Upper lobe of right lung (tissue), 1 donor: ENCODE data around the gene AP1M2. TPM values are rescaled to one million over a fixed set of nuclear protein-coding genes. Genes with fewer than 3 reads are reported as not detected.

ENCODE experiments used
- ATAC-seq: fragments of 200-7000 bp; cut with Tn5 transposase; one replicate; pipeline ENCODE4 v1.9.1; 2020; ENCODE audit warnings: mild to moderate bottlenecking, moderate library complexity
- DNase-seq: peaks from one replicate; pipeline ENCODE4 v3.0.0-alpha.2; 2020
- H3K27ac ChIP-seq: fragments of 200-600 bp; one replicate; pipeline ENCODE4 v1.8.0; 2022
- H3K27me3 ChIP-seq: fragments of 200-600 bp; one replicate; pipeline ENCODE4 v1.8.0; 2022; ENCODE audit warnings: mild to moderate bottlenecking
- H3K36me3 ChIP-seq: fragments of 200-600 bp; one replicate; pipeline ENCODE4 v1.8.0; 2022
- H3K4me1 ChIP-seq: fragments of 200-600 bp; one replicate; pipeline ENCODE4 v1.8.0; 2022
- H3K4me3 ChIP-seq: fragments of 200-600 bp; one replicate; pipeline ENCODE4 v1.8.0; 2022; ENCODE audit warnings: mild to moderate bottlenecking
- H3K9me3 ChIP-seq: fragments of 200-600 bp; one replicate; pipeline ENCODE4 v1.8.0; 2022
- intact Hi-C: fragments of 100-400 bp; cut with DNase I; formaldehyde crosslinking; loops from one replicate; pipeline ENCODE4 v1.11.0; 2022
- total RNA-seq: library from RNA; stranded (reverse); fragmentation: NEBNext Ultra II Directional; extraction: Animal tissue kit (Norgen Biotek cat#: 25700); gene quantifications from one replicate; pipeline ENCODE4 v1.2.1, GENCODE V29; 2021
- TF ChIP-seq, protein P1 (sequence below): fragments of 200-600 bp; IDR thresholded peaks from one replicate; pipeline ENCODE4 v1.8.0; 2022; ENCODE audit warnings: antibody characterized with exemption
- donor health status: DM: no; HTN: yes; CAD: no; lungs with severe emphysema.

AP1M2 gene
- total RNA-seq, 1 donor from 2014 or later, result 37.8 TPM

DNA sequence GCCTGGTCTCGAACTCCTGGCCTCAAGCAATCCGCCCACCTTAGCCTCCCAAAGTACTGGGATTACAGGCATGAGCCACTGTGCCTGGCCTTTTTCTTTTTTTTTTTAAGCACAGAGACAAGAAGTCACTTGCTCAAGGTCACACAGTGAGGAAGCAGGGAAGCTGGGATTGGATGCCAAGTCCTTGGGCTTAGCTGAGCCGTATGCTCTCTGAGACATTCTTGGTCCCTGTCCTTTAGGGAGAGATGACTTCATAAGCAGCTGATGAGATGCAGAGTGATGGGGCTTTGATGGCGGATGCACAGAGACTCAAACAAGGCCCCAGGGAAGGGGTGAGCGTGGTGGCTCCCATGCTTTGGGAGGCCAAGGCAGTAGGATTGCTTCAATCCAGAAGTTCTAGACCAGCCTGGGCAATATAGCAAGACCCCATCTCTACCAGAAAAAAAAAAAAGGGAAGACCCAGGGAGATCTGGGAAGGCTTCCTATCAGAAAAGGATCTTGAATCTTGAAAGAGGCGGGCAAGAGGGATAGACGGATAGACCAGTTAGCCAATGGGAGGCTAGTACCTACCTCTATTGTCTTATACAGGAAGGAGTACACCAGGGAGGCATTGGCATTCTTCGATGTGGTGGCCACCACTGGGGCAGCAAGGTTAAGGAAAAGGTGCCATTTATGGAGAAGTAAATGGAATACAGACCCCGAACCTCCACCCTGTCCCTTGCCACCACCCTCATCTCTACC is 3.9 kb downstream of the AP1M2 start:
- intact Hi-C loops, result loop anchor here (2.0 kb wide), 1 partner anchor 62 kb away; no protein-coding TSS in a partner anchor
- Histone ChIP-seq H3K36me3 (peaks cover 5% of the 10 kb centered on the region), H3K27ac (no peak overlapping the region), H3K4me1 (peaks cover 3% of the 10 kb centered on the region), H3K4me3 (no peak overlapping the region), H3K9me3 (no peaks in the 10 kb centered on the region), H3K27me3 (peaks cover 6% of the 10 kb centered on the region)
- TF ChIP-seq, protein P1, sequence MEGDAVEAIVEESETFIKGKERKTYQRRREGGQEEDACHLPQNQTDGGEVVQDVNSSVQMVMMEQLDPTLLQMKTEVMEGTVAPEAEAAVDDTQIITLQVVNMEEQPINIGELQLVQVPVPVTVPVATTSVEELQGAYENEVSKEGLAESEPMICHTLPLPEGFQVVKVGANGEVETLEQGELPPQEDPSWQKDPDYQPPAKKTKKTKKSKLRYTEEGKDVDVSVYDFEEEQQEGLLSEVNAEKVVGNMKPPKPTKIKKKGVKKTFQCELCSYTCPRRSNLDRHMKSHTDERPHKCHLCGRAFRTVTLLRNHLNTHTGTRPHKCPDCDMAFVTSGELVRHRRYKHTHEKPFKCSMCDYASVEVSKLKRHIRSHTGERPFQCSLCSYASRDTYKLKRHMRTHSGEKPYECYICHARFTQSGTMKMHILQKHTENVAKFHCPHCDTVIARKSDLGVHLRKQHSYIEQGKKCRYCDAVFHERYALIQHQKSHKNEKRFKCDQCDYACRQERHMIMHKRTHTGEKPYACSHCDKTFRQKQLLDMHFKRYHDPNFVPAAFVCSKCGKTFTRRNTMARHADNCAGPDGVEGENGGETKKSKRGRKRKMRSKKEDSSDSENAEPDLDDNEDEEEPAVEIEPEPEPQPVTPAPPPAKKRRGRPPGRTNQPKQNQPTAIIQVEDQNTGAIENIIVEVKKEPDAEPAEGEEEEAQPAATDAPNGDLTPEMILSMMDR, result no peak
- peak; percentile 3 for ATAC-seq
- no peak for DNase-seq

- ATAC-seq, result no peak
- H3K4me3 ChIP-seq, result no peak overlapping the region
- intact Hi-C loops, result loop anchor here (2.0 kb wide), 1 partner anchor 63 kb away; no protein-coding TSS in a partner anchor
These were observed 5.0 kb downstream of the AP1M2 start for GRCh38 chr19:10582091-10582490.

DNA sequence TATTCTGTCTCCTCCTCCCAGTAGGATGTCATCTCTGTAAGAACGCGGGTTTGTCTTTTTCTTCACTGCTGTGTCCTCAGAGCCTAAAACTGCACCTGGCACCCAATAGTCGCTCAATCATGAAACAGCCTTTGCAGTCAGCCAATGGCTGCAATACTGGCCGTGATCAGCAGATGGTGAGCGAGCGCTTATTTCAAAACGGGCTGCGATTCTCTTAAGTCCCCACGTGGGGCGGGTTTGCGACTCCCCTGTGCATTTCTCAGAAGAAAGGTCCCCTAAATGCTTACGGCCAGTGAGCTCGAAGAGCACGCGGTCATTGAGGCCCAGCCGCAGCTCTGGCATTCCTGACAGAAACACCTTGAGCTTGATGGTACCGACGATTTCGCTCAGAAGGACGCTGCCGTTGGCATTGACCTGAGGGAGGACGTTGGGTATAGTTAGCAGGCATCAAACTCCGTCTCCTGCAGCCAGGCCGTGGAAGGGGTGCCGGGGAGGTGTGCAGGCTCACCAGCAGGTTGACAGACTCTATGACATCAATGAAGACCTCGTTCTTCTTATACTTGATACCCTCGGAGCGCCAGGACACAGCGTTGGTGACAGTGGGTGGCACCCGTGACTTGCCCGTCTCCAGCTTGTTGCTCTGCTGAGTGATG is 6.0 kb downstream of the AP1M2 start:
- Histone ChIP-seq H3K36me3 (peaks cover 5% of the 10 kb centered on the region), H3K9me3 (no peaks in the 10 kb centered on the region), H3K4me1 (peaks cover 3% of the 10 kb centered on the region), H3K4me3 (no peak overlapping the region), H3K27me3 (no peaks in the 10 kb centered on the region), H3K27ac (no peak overlapping the region)
- DNase-seq (peak; percentile 91), ATAC-seq (peak; percentile 97)
- intact Hi-C loops, result no loop called here
- TF ChIP-seq, protein P1, result peak; percentile 94

More at GRCh38 chr19:10582091-10582490, 5.0 kb downstream of the AP1M2 start:
- Histone ChIP-seq H3K36me3 (peaks cover 5% of the 10 kb centered on the region), H3K9me3 (no peaks in the 10 kb centered on the region), H3K27me3 (no peaks in the 10 kb centered on the region), H3K4me1 (peaks cover 3% of the 10 kb centered on the region), H3K27ac (no peak overlapping the region)
- DNase-seq, result no peak
- TF ChIP-seq, protein P1, result no peak

DNA sequence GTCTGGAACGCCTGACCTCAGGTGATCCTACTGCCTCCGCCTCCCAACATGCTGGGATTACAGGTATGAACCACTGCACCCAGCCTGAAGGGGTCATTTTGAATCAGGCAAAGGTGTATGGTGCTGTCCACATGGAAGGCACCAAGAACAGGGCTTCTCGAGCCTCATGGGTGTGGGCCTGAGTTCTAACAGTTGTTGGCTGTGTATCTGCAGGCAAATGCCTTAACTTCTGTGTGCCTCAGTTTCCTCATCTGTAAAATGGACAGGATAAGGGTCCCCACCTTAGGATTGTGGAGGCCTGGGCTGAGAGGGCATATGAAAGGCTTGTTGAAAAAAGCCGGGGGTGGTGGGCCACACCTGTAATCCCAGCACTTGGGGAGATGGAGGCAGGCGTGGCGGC is 9.2 kb downstream of the AP1M2 start:
- no peak overlapping the region for H3K4me3 ChIP-seq
- intact Hi-C loops, result no loop called here
- TF ChIP-seq, protein P1, result no peak
- DNase-seq (no peak), ATAC-seq (no peak)
- no peaks in the 10 kb centered on the region for H3K9me3 ChIP-seq
- no peak overlapping the region for H3K27ac ChIP-seq
- H3K4me1 ChIP-seq, result peaks cover 3% of the 10 kb centered on the region
- no peaks in the 10 kb centered on the region for H3K27me3 ChIP-seq
- H3K36me3 ChIP-seq, result peaks cover 5% of the 10 kb centered on the region

GRCh38 chr19:10575011-10575716 is 11.9 kb downstream of the AP1M2 start:
- intact Hi-C loops, result no loop called here
- ATAC-seq (no peak), DNase-seq (no peak)
- Histone ChIP-seq H3K9me3 (no peaks in the 10 kb centered on the region), H3K27me3 (no peaks in the 10 kb centered on the region), H3K27ac (no peak overlapping the region), H3K36me3 (peaks cover 5% of the 10 kb centered on the region), H3K4me1 (no peaks in the 10 kb centered on the region), H3K4me3 (no peak overlapping the region)
- TF ChIP-seq, protein P1, result no peak
